Adrenal gland (tissue), 5 donors: Measurements from ENCODE around the gene ADAM19.

Experiments
- CTCF ChIP-seq, 6 experiments: fragments of 450-650 bp in 4 of 6; fragments of 200-600 bp in 2 of 6; sonication (generic) in 1 of 6; IDR thresholded peaks; 1 replicate in 5 of 6; 2 replicates in 1 of 6; pipeline versions ENCODE4 v1.5.1 to v1.8.0; 2016 to 2021; ENCODE audit warnings: antibody characterized with exemption in 6 of 6, mild to moderate bottlenecking in 2 of 6, moderate library complexity in 1 of 6
- POLR2A ChIP-seq, 2 donors: fragments of 450-650 bp; IDR thresholded peaks; one replicate each; pipeline ENCODE4 v1.6.1; 2017; ENCODE audit warnings: antibody characterized with exemption in 2 of 2, mild to moderate bottlenecking in 2 of 2, moderate library complexity in 1 of 2
- donor health status: DM: no; HTN: no; CAD: no.

- TF ChIP-seq CTCF (IDR thresholded peaks at IDR 0.05), result no peak
- TF ChIP-seq POLR2A (IDR thresholded peaks at IDR 0.05), result no peak
Measured at GRCh38 chr5:157568222-157568621, 7.4 kb downstream of the ADAM19 start.
